HepG2 (cell line): ENCODE results near the gene MAP3K8.

Experiments used
- KLF13 ChIP-seq: sonication (generic); formaldehyde crosslinking; IDR thresholded peaks from 2 replicates; pipeline ENCODE4 v1.4.0; 2020; ENCODE audit warnings: mild to moderate bottlenecking, missing genetic modification reagents
- ZNF160 ChIP-seq: sonication (generic); formaldehyde crosslinking; IDR thresholded peaks from 2 replicates; pipeline ENCODE4 v1.8.0; 2022; ENCODE audit warnings: mild to moderate bottlenecking, inconsistent platforms, missing genetic modification reagents
- ZNF839 ChIP-seq: sonication (generic); formaldehyde crosslinking; IDR thresholded peaks from 2 replicates; pipeline ENCODE4 v1.4.0; 2020; ENCODE audit warnings: missing genetic modification reagents, mild to moderate bottlenecking, borderline replicate concordance
- TF ChIP-seq, protein P1 (sequence below): sonication (generic); formaldehyde crosslinking; IDR thresholded peaks from 2 replicates; pipeline ENCODE4 v1.5.0; 2020; ENCODE audit warnings: mild to moderate bottlenecking, missing genetic modification reagents, moderate library complexity

DNA sequence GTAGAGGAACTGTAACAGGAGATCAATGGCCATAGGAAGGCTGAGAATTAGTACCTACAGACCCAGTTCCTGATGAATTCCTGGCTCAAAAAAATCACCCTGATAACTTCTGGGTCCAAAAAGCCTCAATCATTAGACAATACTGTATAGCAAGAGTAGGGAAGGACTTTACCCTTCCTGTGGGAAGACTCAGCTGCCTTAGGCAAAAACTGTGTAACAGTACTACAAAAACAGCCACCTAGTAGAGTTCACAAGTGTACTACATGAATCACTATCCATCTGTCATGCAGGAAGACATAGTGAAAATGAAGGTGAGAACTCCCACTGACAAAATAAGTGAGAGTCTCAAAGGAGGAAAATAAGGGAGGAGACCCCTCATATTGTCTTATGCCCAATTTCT lies 47.6 kb downstream of the MAP3K8 start:
- TF ChIP-seq ZNF160 (CRISPR knock-in tag) (no peak), KLF13 (CRISPR knock-in tag) (no peak), ZNF839 (CRISPR knock-in tag) (no peak)
- TF ChIP-seq, protein P1, sequence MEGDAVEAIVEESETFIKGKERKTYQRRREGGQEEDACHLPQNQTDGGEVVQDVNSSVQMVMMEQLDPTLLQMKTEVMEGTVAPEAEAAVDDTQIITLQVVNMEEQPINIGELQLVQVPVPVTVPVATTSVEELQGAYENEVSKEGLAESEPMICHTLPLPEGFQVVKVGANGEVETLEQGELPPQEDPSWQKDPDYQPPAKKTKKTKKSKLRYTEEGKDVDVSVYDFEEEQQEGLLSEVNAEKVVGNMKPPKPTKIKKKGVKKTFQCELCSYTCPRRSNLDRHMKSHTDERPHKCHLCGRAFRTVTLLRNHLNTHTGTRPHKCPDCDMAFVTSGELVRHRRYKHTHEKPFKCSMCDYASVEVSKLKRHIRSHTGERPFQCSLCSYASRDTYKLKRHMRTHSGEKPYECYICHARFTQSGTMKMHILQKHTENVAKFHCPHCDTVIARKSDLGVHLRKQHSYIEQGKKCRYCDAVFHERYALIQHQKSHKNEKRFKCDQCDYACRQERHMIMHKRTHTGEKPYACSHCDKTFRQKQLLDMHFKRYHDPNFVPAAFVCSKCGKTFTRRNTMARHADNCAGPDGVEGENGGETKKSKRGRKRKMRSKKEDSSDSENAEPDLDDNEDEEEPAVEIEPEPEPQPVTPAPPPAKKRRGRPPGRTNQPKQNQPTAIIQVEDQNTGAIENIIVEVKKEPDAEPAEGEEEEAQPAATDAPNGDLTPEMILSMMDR (CRISPR knock-in tag), result no peak
